ENCODE measurements around the gene SYNPO2.
A peak's percentile ranks its signal among the peaks of the same experiment; 100 is the strongest.

The SYNPO2 gene

GRCh38 chr4:118930255-118930654 lies 41.6 kb downstream of the SYNPO2 start:
- no peak for DNase-seq (ENCODE audit: low read depth, low spot score)

DNA sequence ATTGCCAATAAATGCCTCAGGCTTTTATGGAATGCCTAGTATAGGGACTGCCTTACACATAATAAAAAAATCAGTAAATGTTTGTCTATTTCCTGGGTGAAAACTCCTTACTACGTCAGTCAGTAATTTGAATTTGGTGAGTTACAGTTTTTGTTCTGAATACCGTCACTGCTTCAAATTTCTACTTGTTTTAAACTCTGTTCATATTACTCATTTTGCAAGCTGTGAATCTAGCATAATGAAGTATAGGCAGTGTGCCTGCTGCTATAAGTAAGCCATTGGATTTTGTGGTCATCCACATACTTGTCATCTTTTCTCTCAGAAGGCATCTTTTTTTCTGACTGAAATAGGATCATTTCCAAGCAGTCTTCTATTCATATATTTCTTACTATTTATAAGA lies 43.1 kb downstream of the SYNPO2 start:
- no peak for DNase-seq (ENCODE audit: low read depth, low spot score)

DNA sequence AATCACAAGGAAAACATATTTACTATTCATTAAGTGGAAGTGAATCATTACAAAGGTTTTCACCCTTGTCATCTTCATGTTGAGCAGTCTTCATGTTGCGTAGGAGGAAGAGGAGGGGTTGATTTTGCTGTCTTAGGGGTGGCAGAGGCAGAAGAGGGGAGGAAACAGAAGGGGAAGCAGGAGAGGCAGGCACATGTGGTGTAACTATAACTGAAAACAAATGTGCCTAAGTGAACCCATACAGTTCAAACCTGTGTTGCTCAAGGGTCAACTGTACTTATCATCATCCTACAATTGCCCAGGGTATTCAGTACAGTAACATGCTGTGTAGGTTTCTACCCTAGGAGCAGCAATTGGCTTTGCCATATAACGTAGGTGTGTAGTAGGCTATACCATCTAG lies 47.2 kb downstream of the SYNPO2 start:
- no peak for DNase-seq (ENCODE audit: low read depth, low spot score)

DNA sequence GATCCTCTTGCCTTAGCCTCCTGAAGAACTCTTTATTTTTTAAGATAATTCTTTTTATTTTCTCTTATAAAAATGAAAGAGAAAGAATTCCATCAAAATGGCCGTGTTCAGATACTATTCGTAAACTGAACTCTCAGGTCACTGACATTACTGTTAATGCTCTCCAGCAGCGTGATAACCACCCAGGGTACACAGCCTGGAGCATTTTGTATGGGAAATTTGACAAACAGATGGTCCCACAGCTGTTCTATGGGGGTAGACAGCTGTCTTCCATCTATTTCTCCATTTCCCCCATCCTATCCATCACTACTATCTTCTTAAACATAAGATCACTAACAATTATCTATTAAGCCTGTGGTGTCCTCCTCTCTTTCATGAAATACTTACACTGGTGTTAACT lies 47.8 kb downstream of the SYNPO2 start:
- no peak for DNase-seq (ENCODE audit: low read depth, low spot score)

GRCh38 chr4:118939169-118939783 lies 50.6 kb downstream of the SYNPO2 start:
- DNase-seq (ENCODE audit: low read depth, low spot score): no peak

DNA sequence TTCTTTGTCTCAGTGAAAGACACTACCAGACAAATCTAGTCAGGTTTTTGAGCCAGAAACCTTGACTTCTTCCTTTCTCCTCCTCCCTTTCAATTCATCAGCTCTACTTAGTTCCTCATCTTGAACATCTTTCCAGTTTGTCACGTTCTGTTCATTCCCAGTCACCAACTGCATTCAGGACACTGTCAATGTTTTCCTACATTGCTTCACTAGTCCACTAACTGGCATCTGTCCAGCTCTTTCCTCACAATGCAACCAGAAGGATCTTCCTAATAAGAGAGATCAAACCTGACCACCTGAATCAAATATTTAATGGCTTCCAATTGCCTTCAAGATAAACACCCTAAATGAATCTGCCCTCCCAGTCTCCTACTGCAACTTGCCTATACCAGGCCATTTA lies 52.5 kb downstream of the SYNPO2 start:
- no peak for DNase-seq (ENCODE audit: low read depth, low spot score)

DNA sequence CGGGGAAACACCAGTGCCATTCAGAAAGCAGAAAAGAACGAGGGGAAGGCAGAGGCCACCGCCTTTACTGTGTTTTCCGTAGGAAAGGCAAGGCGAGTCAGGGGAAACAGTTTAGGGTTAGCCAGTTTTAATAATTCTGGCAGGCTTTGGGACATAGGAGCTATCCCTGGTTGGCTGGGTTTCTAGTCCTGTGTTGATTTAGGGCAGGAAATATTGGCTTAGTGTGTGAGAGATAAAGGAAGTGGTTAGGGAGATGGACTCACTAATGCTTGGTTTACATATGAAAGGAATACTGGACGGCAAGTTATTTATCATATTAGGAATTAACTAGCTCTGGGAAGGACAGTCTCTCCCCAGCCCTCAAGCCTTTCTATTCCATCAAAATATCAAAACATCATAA lies 53.1 kb downstream of the SYNPO2 start:
- DNase-seq (ENCODE audit: low read depth, low spot score): no peak

DNA sequence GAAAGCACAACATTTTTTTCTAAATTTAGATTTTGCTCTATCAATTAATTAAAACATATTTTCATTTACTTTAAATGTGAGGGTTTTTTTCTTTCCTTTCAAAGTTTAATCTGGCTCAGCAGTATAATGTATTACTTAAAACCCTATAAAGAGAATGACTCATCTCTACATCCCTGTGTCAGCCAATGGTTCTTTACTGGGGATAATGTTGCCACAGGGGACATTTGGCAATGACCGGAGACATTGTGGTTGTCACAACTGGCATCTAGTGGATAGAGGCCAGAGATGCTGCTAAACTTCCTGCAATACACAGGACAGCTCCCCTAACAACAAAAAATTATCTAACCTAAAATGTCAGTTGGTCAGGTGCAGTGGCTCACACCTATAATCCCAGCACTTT lies 53.8 kb downstream of the SYNPO2 start:
- no peak for DNase-seq (ENCODE audit: low read depth, low spot score)

GRCh38 chr4:118947095-118947494 lies 58.4 kb downstream of the SYNPO2 start:
- DNase-seq (ENCODE audit: low read depth, low spot score): no peak

- DNase-seq (ENCODE audit: low read depth, low spot score): no peak
These were observed 60.0 kb downstream of the SYNPO2 start for GRCh38 chr4:118948545-118949144.

- DNase-seq (ENCODE audit: low read depth, low spot score): no peak
These were observed 61.6 kb downstream of the SYNPO2 start for GRCh38 chr4:118950224-118950623.

DNA sequence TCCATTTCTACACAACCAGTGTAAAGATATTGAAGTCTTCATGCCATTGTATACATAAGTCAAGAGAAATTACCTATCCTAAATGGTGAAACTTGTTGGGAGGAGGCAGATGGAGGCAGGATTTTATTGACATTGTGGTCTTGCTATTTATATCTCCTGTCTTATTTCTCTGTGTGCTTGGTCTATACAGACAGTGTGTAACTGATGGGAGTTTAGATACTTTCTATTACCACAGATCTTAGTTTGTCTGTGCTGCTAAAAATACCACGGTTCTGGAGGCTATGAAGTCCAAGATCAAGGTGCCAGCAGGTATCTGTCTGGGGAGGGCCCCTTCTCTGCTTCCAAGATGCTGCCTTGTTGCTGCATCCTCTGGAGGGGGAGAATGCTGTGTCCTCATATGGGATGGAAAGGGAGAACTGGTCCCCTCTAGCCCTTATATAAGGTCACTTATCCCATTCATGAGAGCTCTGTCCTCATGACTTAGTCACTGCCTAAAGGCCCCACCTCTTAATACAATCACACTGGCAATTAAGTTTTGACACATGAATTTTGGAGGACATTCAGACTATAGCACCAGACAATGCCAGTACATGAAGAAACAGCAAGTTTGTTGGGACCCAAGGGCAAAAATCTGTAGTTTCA lies 62.4 kb downstream of the SYNPO2 start:
- DNase-seq (ENCODE audit: low read depth, low spot score): no peak

GRCh38 chr4:118953276-118953675 lies 64.6 kb downstream of the SYNPO2 start:
- DNase-seq (ENCODE audit: low read depth, low spot score): no peak

DNA sequence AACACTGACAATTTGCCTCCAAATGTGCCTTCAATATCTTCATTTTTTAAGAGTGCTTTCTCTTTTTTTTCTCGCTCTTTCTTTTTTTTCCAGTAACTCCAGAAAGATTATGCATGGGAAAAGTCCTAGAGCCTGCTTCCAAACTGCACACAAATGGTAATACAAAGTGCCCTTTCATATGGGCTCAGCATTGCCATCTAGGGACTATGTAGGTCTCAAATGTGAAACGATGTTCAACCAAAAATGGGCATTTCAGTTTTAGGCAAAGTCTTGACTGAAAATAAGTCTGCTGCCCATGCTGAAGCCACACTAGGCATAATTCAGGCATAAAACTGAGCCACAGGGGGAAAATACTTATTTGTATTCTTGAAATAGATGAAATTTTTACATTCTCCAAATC lies 65.6 kb downstream of the SYNPO2 start:
- DNase-seq (ENCODE audit: low read depth, low spot score): no peak

DNA sequence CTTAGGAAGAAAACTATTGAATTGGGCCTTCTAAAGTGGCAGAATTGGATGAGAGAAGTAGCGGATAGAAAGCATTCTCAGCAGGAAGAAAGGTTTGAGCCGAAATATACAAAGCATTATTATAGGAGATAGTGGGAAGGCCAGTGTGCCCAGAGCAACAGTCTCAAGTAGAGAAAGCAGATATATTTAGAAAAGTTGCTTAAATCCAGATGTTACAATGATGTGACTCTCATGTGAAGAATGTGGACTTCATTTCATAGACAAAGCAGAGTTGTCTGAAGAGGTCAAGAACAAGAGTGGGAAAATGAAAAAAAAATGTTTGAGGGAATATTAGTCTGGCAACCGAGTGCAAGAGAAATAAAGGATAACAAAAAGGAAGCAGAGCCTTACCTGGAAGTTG lies 66.9 kb downstream of the SYNPO2 start:
- no peak for DNase-seq (ENCODE audit: low read depth, low spot score)

GRCh38 chr4:118957722-118958445 lies 69.2 kb downstream of the SYNPO2 start:
- DNase-seq (ENCODE audit: low read depth, low spot score): no peak

GRCh38 chr4:118962540-118962939 lies 73.9 kb downstream of the SYNPO2 start:
- DNase-seq (ENCODE audit: low read depth, low spot score): no peak

GRCh38 chr4:118964891-118965411 lies 76.3 kb downstream of the SYNPO2 start:
- no peak for DNase-seq (ENCODE audit: low read depth, low spot score)

- no peak for DNase-seq (ENCODE audit: low read depth, low spot score)
These were observed 78.7 kb downstream of the SYNPO2 start for GRCh38 chr4:118967393-118967792.

GRCh38 chr4:118968005-118968404 lies 79.4 kb downstream of the SYNPO2 start:
- DNase-seq (ENCODE audit: low read depth, low spot score): peak; percentile 82

DNA sequence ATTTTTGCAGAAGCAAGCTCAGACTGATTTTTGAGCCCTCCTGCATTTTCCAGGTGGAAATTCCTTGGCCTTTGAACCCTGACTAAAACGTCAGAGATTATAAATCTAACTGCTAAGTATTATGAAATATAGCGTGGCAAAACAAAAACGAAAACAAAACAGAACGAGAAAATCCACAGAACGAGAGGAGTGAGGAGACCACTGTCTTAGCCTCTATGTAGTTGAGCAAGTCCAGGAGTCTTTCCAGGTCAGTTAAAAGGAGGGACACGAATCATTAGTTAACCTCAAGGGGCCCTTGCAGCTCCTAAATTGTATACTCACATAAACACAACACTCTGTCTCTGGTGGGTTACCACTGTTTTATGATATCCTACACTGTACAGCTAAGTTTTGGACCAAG lies 80.2 kb downstream of the SYNPO2 start:
- no peak for DNase-seq (ENCODE audit: low read depth, low spot score)

- no peak for DNase-seq (ENCODE audit: low read depth, low spot score)
These were observed 80.7 kb downstream of the SYNPO2 start for GRCh38 chr4:118969359-118969758.
